HCT116 (cell line): Measurements from ENCODE around the gene DHRS9. TPM values are rescaled to one million over a fixed set of nuclear protein-coding genes. Genes with fewer than 3 reads are reported as not detected.

Experiments used
- ATAC-seq: fragments of 200-7000 bp; cut with Tn5 transposase; 2 replicates; pipeline ENCODE4 v1.9.1; 2020; ENCODE audit warnings: mild to moderate bottlenecking, moderate library complexity
- BruUV-seq: library from RNA; stranded (reverse); fragments of 400-500 nt; replicated peaks from 2 replicates; lab custom pipeline; 2021; lab: Mats Ljungman, UMichigan
- CTCF ChIA-PET: fragments of 300-600 bp; sonication (Branson Sonifier 250); formaldehyde crosslinking; loops from one replicate; lab custom pipeline; 2021; ENCODE audit warnings: antibody characterized with exemption; lab: Charles Lee
- POLR2A ChIA-PET: fragments of 300-600, 350-600 bp; sonication (Branson Sonifier 250); formaldehyde crosslinking; loops from one replicate; lab custom pipeline; 2021; ENCODE audit warnings: antibody characterized with exemption; lab: Charles Lee
- RAD21 ChIA-PET, 2 experiments: fragments of 300-600 bp; sonication (Branson Sonifier 250); formaldehyde crosslinking; loops; one replicate each; lab custom pipeline; 2023; ENCODE audit warnings: low total read pairs in 2 of 2; ENCODE audit not compliant: uncharacterized antibody in 2 of 2, unreplicated experiment in 2 of 2, low non-redundant PET in 1 of 2; lab: Charles Lee
- DNase-seq: peaks from one replicate; pipeline ENCODE4 v3.0.0-alpha.2; 2010; ENCODE audit warnings: low read depth, low spot score
- H2AFZ ChIP-seq: fragments of 200-600 bp; shearing (Covaris generic), sonication (generic); 2 replicates; pipeline ENCODE4 v1.6.1; 2017; ENCODE audit warnings: low read depth, mixed run types, mixed read lengths, antibody characterized with exemption, low read length; ENCODE audit not compliant: poor library complexity, severe bottlenecking
- H3K27ac ChIP-seq: 2 replicates; pipeline ENCODE4 v1.5.1; 2012; ENCODE audit warnings: low read depth, low read length
- H3K27me3 ChIP-seq: fragments of 200-600 bp; sonication (generic); 2 replicates; pipeline ENCODE4 v1.6.1; 2016; ENCODE audit warnings: mixed run types, low read length, mixed read lengths; ENCODE audit not compliant: insufficient read depth
- H3K36me3 ChIP-seq, 2 experiments: fragments of 200-500 bp in 1 of 2; fragments of 200-600 bp in 1 of 2; sonication (Bioruptor generic) in 1 of 2; sonication (generic) in 1 of 2; 2 replicates each; pipeline versions ENCODE4 v1.5.1 to v1.6.1; 2014 to 2016; ENCODE audit warnings: low read length in 2 of 2, inconsistent platforms in 1 of 2, mixed read lengths in 1 of 2, mixed run types in 1 of 2; ENCODE audit not compliant: insufficient read depth in 2 of 2, control insufficient read depth in 1 of 2
- H3K4me1 ChIP-seq, 2 experiments: fragments of 200-600 bp in 1 of 2; sonication (generic) in 1 of 2; 2 replicates each; pipeline versions ENCODE4 v1.5.1 to v1.6.1; 2012 to 2017; ENCODE audit warnings: low read length in 2 of 2, inconsistent platforms in 1 of 2, mild to moderate bottlenecking in 1 of 2, mixed read lengths in 1 of 2, mixed run types in 1 of 2, moderate library complexity in 1 of 2; ENCODE audit not compliant: insufficient read depth in 2 of 2, control insufficient read depth in 1 of 2
- H3K4me2 ChIP-seq: fragments of 200-600 bp; sonication (generic); 2 replicates; pipeline ENCODE4 v1.6.1; 2017; ENCODE audit warnings: mixed run types, low read length, mixed read lengths
- H3K4me3 ChIP-seq, 2 experiments: fragments of 200-600 bp in 1 of 2; sonication (generic) in 1 of 2; replicated peaks in 1 of 2; 2 replicates each; pipeline ENCODE4 v1.5.1; 2011 to 2016; ENCODE audit warnings: low read length in 2 of 2, control low read depth in 1 of 2, low read depth in 1 of 2, mild to moderate bottlenecking in 1 of 2, mixed read lengths in 1 of 2, mixed run types in 1 of 2
- H3K79me2 ChIP-seq: fragments of 200-600 bp; sonication (generic); 2 replicates; pipeline ENCODE4 v1.6.1; 2017; ENCODE audit warnings: mild to moderate bottlenecking, mixed run types, low read length, moderate library complexity, mixed read lengths; ENCODE audit not compliant: insufficient read depth
- H3K9ac ChIP-seq: fragments of 200-600 bp; sonication (generic); 2 replicates; pipeline ENCODE4 v1.6.1; 2016; ENCODE audit warnings: low read length, mixed read lengths
- H3K9me2 ChIP-seq: fragments of 200-600 bp; sonication (generic), shearing (Covaris generic); 2 replicates; pipeline ENCODE4 v1.6.1; 2017; ENCODE audit warnings: mixed run types, mild to moderate bottlenecking, moderate library complexity; ENCODE audit not compliant: insufficient read depth
- H3K9me3 ChIP-seq, 2 experiments: fragments of 200-500 bp in 1 of 2; fragments of 200-600 bp in 1 of 2; sonication (Bioruptor generic) in 1 of 2; sonication (generic) in 1 of 2; 2 replicates each; pipeline ENCODE4 v1.6.1; 2014 to 2017; ENCODE audit warnings: low read length in 2 of 2, mixed read lengths in 2 of 2, inconsistent platforms in 1 of 2, low read depth in 1 of 2, mild to moderate bottlenecking in 1 of 2, mixed run types in 1 of 2, moderate library complexity in 1 of 2; ENCODE audit not compliant: control insufficient read depth in 1 of 2, insufficient read depth in 1 of 2
- H4K20me1 ChIP-seq: fragments of 200-600 bp; sonication (generic), shearing (Covaris generic); 2 replicates; pipeline ENCODE4 v1.6.1; 2017; ENCODE audit warnings: mixed run types, mild to moderate bottlenecking, moderate library complexity; ENCODE audit not compliant: insufficient read depth
- CTCF ChIP-seq, 3 experiments: fragments of 200-600 bp in 1 of 3; sonication (generic) in 1 of 3; IDR thresholded peaks in 2 of 3; conservative IDR thresholded peaks in 1 of 3; 2 replicates each; pipeline ENCODE4 v1.5.1; 2012 to 2017; ENCODE audit warnings: low read depth in 2 of 3, low read length in 2 of 3, antibody characterized with exemption in 1 of 3, borderline replicate concordance in 1 of 3, control low read depth in 1 of 3, mild to moderate bottlenecking in 1 of 3, mixed read lengths in 1 of 3, mixed run types in 1 of 3, moderate library complexity in 1 of 3; ENCODE audit not compliant: insufficient read depth in 1 of 3
- EGR1 ChIP-seq: IDR thresholded peaks from 2 replicates; pipeline ENCODE4 v1.6.1; 2012; ENCODE audit warnings: low read depth
- ELF1 ChIP-seq: IDR thresholded peaks from 2 replicates; pipeline ENCODE4 v1.6.1; 2012; ENCODE audit warnings: low read depth, borderline replicate concordance
- EZH2 ChIP-seq: fragments of 200-600 bp; sonication (generic); IDR thresholded peaks from 2 replicates; pipeline ENCODE4 v1.6.1; 2017; ENCODE audit warnings: antibody characterized with exemption, mixed run types
- EZH2phosphoT487 ChIP-seq: fragments of 200-600 bp; IDR thresholded peaks from 2 replicates; pipeline ENCODE4 v1.6.1; 2018; ENCODE audit warnings: antibody characterized with exemption, borderline replicate concordance
- JUND ChIP-seq: IDR thresholded peaks from 2 replicates; pipeline ENCODE4 v1.6.1; 2012
- POLR2A ChIP-seq: IDR thresholded peaks from 2 replicates; pipeline ENCODE4 v1.7.0; 2011; ENCODE audit warnings: borderline replicate concordance; ENCODE audit not compliant: insufficient read depth, insufficient read length; ENCODE audit errors: extremely low read depth
- POLR2AphosphoS5 ChIP-seq: IDR thresholded peaks from 2 replicates; pipeline ENCODE4 v1.6.1; 2011; ENCODE audit warnings: mild to moderate bottlenecking, low read depth, low read length, moderate library complexity
- RAD21 ChIP-seq: IDR thresholded peaks from 2 replicates; pipeline ENCODE4 v1.6.1; 2012; ENCODE audit warnings: low read depth, mild to moderate bottlenecking
- SP1 ChIP-seq: IDR thresholded peaks from 2 replicates; pipeline ENCODE4 v1.6.1; 2012; ENCODE audit warnings: low read depth
- SRF ChIP-seq: IDR thresholded peaks from 2 replicates; pipeline ENCODE4 v1.6.1; 2012; ENCODE audit warnings: low read depth
- TCF7L2 ChIP-seq: IDR thresholded peaks from 2 replicates; pipeline ENCODE4 v1.7.0; 2011; ENCODE audit warnings: borderline replicate concordance, inconsistent platforms; ENCODE audit not compliant: insufficient read depth, insufficient read length; ENCODE audit errors: extremely low read depth
- ZFX ChIP-seq: fragments of 450-650 bp; IDR thresholded peaks from 2 replicates; pipeline ENCODE4 v1.6.1; 2017
- intact Hi-C: fragments of 100-400 bp; cut with micrococcal nuclease; formaldehyde crosslinking; loops from 2 replicates; pipeline ENCODE4 v1.10.0; 2022
- total RNA-seq: library from RNA; stranded (reverse); gene quantifications from one replicate; pipeline ENCODE4 v1.2.1, GENCODE V29; 2021; ENCODE audit not compliant: unreplicated experiment

The DHRS9 gene
- total RNA-seq, 1 experiment from 2014 or later = 0.15 TPM

- intact Hi-C loops = loop anchor here (5.0 to 10.0 kb wide), 2 partner anchors 662 to 814 kb away; no protein-coding TSS in a partner anchor
- POLR2A ChIA-PET = no interaction called here
- H3K4me3 ChIP-seq = no peak overlapping the region
- H3K27me3 ChIP-seq = peaks cover 17% of the 10 kb centered on the region
- H3K36me3 ChIP-seq = no peaks in the 10 kb centered on the region
- H3K27ac ChIP-seq = no peak overlapping the region
- RAD21 ChIA-PET = no interaction called here
- no peak overlapping the region for H2AFZ ChIP-seq
- DNase-seq = no peak
- no peak for ATAC-seq
- H3K9me3 ChIP-seq = no peaks in the 10 kb centered on the region
- CTCF ChIA-PET = no interaction called here
- peaks cover 0 to 8% of the 10 kb centered on the region in 2 experiments; a peak in 1 of 4 replicates for H3K4me1 ChIP-seq
- no peak for TF ChIP-seq CTCF (IDR thresholded peaks at IDR 0.05 in 2 of 3, conservative IDR thresholded peaks at IDR 0.05 in 1 of 3; ENCODE audit: borderline replicate concordance in 1 of 3, insufficient read depth in 1 of 3, low read depth in 2 of 3, low read length in 2 of 3)
- TF ChIP-seq ZFX = no peak
- H3K9ac ChIP-seq = no peak overlapping the region
- H3K4me2 ChIP-seq = no peak overlapping the region
- no peaks in the 10 kb centered on the region for H4K20me1 ChIP-seq
- H3K9me2 ChIP-seq = no peaks in the 10 kb centered on the region
- H3K79me2 ChIP-seq = no peaks in the 10 kb centered on the region
- BruUV-seq = no TSS peak
Measured at GRCh38 chr2:169112841-169113240, 43.5 kb downstream of the DHRS9 start.

- intact Hi-C loops = loop anchor here (5.0 to 10.0 kb wide), 2 partner anchors 661 to 813 kb away; no protein-coding TSS in a partner anchor
- Histone ChIP-seq H3K4me2 (no peak overlapping the region), H3K27ac (no peak overlapping the region), H3K27me3 (peaks cover 12% of the 10 kb centered on the region; the same call in 1 of the 2 replicates), H3K9me2 (no peaks in the 10 kb centered on the region), H2AFZ (no peak overlapping the region), H3K9me3 (no peaks in the 10 kb centered on the region), H3K36me3 (no peaks in the 10 kb centered on the region), H3K4me1 (peaks cover 0 to 8% of the 10 kb centered on the region in 2 experiments; a peak in 1 of 4 replicates), H4K20me1 (no peaks in the 10 kb centered on the region), H3K4me3 (no peak overlapping the region), H3K79me2 (no peaks in the 10 kb centered on the region), H3K9ac (no peak overlapping the region)
- ATAC-seq = no peak
- DNase-seq = no peak
- BruUV-seq = no TSS peak
- RAD21 ChIA-PET = no interaction called here
- POLR2A ChIA-PET = no interaction called here
- CTCF ChIA-PET = no interaction called here
- TF ChIP-seq SRF (no peak), EGR1 (no peak), CTCF (IDR thresholded peaks at IDR 0.05 in 2 of 3, conservative IDR thresholded peaks at IDR 0.05 in 1 of 3; ENCODE audit: borderline replicate concordance in 1 of 3, insufficient read depth in 1 of 3, low read depth in 2 of 3, low read length in 2 of 3) (no peak), RAD21 (no peak), JUND (no peak), ELF1 (no peak), POLR2AphosphoS5 (no peak), ZFX (no peak), TCF7L2 (no peak), EZH2phosphoT487 (no peak), SP1 (no peak), EZH2 (no peak), POLR2A (no peak)
Measured at GRCh38 chr2:169114056-169114455, 44.7 kb downstream of the DHRS9 start.
